ENCODE measurements around the gene PPP2R5B.

PPP2R5B gene

GRCh38 chr11:64923944-64924909, at the start of gene PPP2R5B:
Gene PPP2R5B, plus strand, starts transcription at chr11:64924689. Its CDS starts 1,046 bp downstream, at chr11:64925735.
- DNase-seq (ENCODE audit: low read depth, low spot score): no peak
- Histone ChIP-seq H3K36me3 (ENCODE audit: insufficient read depth, low read length) (no peaks in the 10 kb centered on the region), H3K9me3 (ENCODE audit: low read depth, low read length) (no peaks in the 10 kb centered on the region), H3K4me3 (peak within 1 kb of the TSS; percentile 85), H3K9ac (ENCODE audit: insufficient read length) (peak within 1 kb of the TSS; percentile 62), H3K27ac (peak within 1 kb of the TSS; percentile 76; the same call in 1 of the 2 replicates)
- no peak for TF ChIP-seq EZH2 (IDR thresholded peaks at IDR 0.05)
- no peak; the same call in 1 of the 2 replicates for TF ChIP-seq POLR2AphosphoS5 (IDR thresholded peaks at IDR 0.05; ENCODE audit: borderline replicate concordance, low read depth, low read length)
- TF ChIP-seq FOXP2 (optimal IDR thresholded peaks at IDR 0.05; ENCODE audit: control extremely low read depth, extremely low read length, insufficient read depth): no peak

GRCh38 chr11:64875369-64876228, 48.9 kb upstream of the PPP2R5B start:
- TF ChIP-seq POLR2AphosphoS5 (IDR thresholded peaks at IDR 0.05; ENCODE audit: borderline replicate concordance, low read depth, low read length): no peak
- TF ChIP-seq EZH2 (IDR thresholded peaks at IDR 0.05): no peak
- no peak for TF ChIP-seq FOXP2 (optimal IDR thresholded peaks at IDR 0.05; ENCODE audit: control extremely low read depth, extremely low read length, insufficient read depth)
- no peak overlapping the region for H3K27ac ChIP-seq
- no peak for DNase-seq (ENCODE audit: low read depth, low spot score)
- H3K9ac ChIP-seq (ENCODE audit: insufficient read length): no peak overlapping the region
- H3K9me3 ChIP-seq (ENCODE audit: low read depth, low read length): no peaks in the 10 kb centered on the region
- peaks cover 7% of the 10 kb centered on the region; the same call in 1 of the 2 replicates for H3K36me3 ChIP-seq (ENCODE audit: insufficient read depth, low read length)
- no peak overlapping the region for H3K4me3 ChIP-seq

DNA sequence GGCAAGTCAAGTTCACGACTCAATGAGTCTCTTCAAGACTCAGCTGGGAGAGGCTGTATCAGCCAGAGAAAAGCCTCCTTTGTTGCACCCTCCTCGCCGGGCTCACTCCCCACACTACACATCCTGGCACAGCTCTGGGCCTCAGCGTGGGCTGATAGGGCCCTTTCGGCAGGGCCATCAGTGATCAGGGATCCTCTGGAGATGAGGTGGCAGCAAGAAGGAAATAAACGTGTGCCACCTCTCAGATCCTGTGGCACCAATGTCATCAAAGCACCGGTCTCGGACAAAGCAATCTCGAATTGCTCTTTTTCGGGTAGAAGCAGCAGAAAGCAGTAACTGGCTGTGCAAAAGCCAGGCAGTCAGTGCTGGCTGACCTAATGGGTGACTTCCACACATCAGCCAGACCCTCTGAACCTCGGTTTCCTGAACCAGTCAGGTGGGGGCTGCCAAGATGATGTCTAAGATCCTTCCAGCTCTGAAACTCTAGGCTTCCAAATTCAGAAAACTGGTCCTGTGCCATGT, 48.2 kb upstream of the PPP2R5B start:
- DNase-seq (ENCODE audit: low read depth, low spot score): no peak
- H3K9ac ChIP-seq (ENCODE audit: insufficient read length): peak overlapping the region; percentile 20
- H3K9me3 ChIP-seq (ENCODE audit: low read depth, low read length): no peaks in the 10 kb centered on the region
- H3K36me3 ChIP-seq (ENCODE audit: insufficient read depth, low read length): peaks cover 7% of the 10 kb centered on the region; the same call in 1 of the 2 replicates
- no peak overlapping the region for H3K27ac ChIP-seq
- H3K4me3 ChIP-seq: no peak overlapping the region
- TF ChIP-seq POLR2AphosphoS5 (IDR thresholded peaks at IDR 0.05; ENCODE audit: borderline replicate concordance, low read depth, low read length): no peak
- TF ChIP-seq EZH2 (IDR thresholded peaks at IDR 0.05): no peak
- no peak for TF ChIP-seq FOXP2 (optimal IDR thresholded peaks at IDR 0.05; ENCODE audit: control extremely low read depth, extremely low read length, insufficient read depth)

DNA sequence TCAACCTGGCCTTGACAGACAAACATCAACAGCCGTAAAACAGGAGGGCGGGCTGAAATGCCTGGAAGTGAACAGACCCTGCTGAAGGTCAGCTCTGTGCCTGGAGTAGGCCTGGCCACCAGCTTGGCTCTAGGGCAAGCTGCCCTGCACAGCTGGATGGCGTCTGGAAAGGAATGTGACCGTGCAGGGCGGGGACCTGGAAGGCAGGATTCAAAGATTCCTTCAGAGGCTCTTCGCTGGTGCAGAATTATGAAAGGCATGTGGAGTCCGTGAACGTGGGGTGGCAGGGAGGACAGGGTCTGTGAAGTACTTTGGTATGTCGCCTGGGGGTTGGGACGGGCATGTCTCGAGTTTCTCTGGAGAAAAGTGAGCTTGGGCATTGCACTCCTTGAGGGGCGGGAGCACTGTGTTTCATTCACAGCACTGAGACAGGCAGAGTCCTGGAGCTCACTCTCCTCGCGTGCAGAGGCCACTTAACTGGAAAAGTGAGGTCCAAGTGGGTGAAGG, 47.6 kb upstream of the PPP2R5B start:
- Histone ChIP-seq H3K9ac (ENCODE audit: insufficient read length) (peak overlapping the region; percentile 82), H3K27ac (no peak overlapping the region), H3K4me3 (peak overlapping the region; percentile 96), H3K9me3 (ENCODE audit: low read depth, low read length) (no peaks in the 10 kb centered on the region), H3K36me3 (ENCODE audit: insufficient read depth, low read length) (peaks cover 7% of the 10 kb centered on the region; the same call in 1 of the 2 replicates)
- no peak for DNase-seq (ENCODE audit: low read depth, low spot score)
- no peak for TF ChIP-seq POLR2AphosphoS5 (IDR thresholded peaks at IDR 0.05; ENCODE audit: borderline replicate concordance, low read depth, low read length)

DNA sequence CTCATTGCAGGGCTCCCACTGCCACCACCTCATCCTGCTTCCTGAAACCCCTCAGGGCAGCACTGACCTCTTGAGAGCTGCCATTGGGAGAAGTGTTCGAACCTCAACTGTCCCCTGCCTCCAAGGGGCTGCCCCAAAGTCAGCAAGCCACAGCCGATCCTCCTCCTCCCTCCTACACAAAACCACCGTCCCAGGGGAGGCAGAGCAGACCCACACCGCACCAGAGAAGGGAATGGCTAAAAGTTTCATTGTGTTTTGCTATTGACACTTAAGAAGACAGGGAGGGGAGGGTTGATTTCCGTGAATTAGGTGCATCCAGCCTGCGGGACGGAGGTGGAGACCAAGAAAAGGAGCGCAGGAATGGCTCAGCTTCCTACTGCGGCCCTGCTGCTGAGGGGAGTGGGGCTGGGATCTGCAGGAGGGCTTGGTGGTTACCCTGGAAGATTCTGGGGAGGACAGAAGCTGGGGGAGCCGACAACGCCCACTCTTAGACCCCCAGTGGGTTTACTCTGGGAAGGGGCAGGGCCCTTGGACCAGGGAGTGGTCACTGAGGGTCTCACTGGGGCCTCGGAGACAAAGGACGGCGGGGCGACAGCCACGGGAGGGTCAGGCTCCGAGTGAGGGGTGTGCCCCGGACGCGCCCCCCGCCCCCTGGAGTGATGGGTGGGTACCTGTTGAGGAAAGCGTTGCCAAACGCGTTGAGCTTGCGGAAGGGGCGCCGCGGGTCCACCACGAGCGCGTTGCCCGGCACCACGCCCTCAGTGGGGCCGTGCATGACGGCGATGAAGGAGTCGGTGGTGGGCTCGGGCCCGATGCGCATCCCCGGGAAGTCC, 46.9 kb upstream of the PPP2R5B start:
- peak overlapping the region; percentile 82 for H3K9ac ChIP-seq (ENCODE audit: insufficient read length)
- DNase-seq (ENCODE audit: low read depth, low spot score): no peak
- H3K9me3 ChIP-seq (ENCODE audit: low read depth, low read length): no peaks in the 10 kb centered on the region
- H3K4me3 ChIP-seq: peak overlapping the region; percentile 96
- TF ChIP-seq EZH2 (IDR thresholded peaks at IDR 0.05) (no peak), FOXP2 (optimal IDR thresholded peaks at IDR 0.05; ENCODE audit: control extremely low read depth, extremely low read length, insufficient read depth) (no peak), POLR2AphosphoS5 (IDR thresholded peaks at IDR 0.05; ENCODE audit: borderline replicate concordance, low read depth, low read length) (no peak)
- H3K27ac ChIP-seq: no peak overlapping the region
- peaks cover 7% of the 10 kb centered on the region; the same call in 1 of the 2 replicates for H3K36me3 ChIP-seq (ENCODE audit: insufficient read depth, low read length)

DNA sequence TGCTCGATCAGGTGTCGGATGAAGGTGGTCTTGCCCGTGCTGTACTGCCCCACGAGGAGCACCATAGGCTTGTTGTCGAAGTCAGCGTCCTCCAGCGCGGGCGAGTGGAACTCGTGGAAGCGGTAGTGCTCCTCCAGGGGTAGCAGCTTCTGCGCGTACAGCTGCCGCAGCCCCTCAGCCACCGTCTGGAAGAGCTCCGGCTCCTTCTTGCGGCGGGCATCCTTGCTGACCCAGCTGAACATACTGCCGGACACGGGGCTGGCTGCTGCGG, 46.3 kb upstream of the PPP2R5B start:
- no peak overlapping the region for H3K27ac ChIP-seq
- no peak for DNase-seq (ENCODE audit: low read depth, low spot score)
- H3K36me3 ChIP-seq (ENCODE audit: insufficient read depth, low read length): peaks cover 4% of the 10 kb centered on the region; the same call in 1 of the 2 replicates
- H3K4me3 ChIP-seq: peak overlapping the region; percentile 96
- TF ChIP-seq FOXP2 (optimal IDR thresholded peaks at IDR 0.05; ENCODE audit: control extremely low read depth, extremely low read length, insufficient read depth): no peak
- no peaks in the 10 kb centered on the region for H3K9me3 ChIP-seq (ENCODE audit: low read depth, low read length)
- H3K9ac ChIP-seq (ENCODE audit: insufficient read length): peak overlapping the region; percentile 82

- TF ChIP-seq FOXP2 (optimal IDR thresholded peaks at IDR 0.05; ENCODE audit: control extremely low read depth, extremely low read length, insufficient read depth) (peak; percentile 69), EZH2 (IDR thresholded peaks at IDR 0.05) (no peak), POLR2AphosphoS5 (IDR thresholded peaks at IDR 0.05; ENCODE audit: borderline replicate concordance, low read depth, low read length) (peak; percentile 94)
- H3K27ac ChIP-seq: peak within 1 kb of the TSS; percentile 74
- H3K4me3 ChIP-seq: peak within 1 kb of the TSS; percentile 96
- H3K9me3 ChIP-seq (ENCODE audit: low read depth, low read length): no peaks in the 10 kb centered on the region
- peak within 1 kb of the TSS; percentile 95 for H3K9ac ChIP-seq (ENCODE audit: insufficient read length)
- no peaks in the 10 kb centered on the region for H3K36me3 ChIP-seq (ENCODE audit: insufficient read depth, low read length)
- peak; percentile 79 for DNase-seq (ENCODE audit: low read depth, low spot score)
Measured at GRCh38 chr11:64878494-64879243, 45.8 kb upstream of the PPP2R5B start, which contains the start of gene EHD1. Gene EHD1, minus strand, starts transcription at chr11:64878621. Its CDS starts 157 bp downstream, at chr11:64878464.
